Activated T-cell treated with anti-CD3 and anti-CD28 coated beads for 24 hours (primary cell): ENCODE results near the gene SCARB1.

Experiments used
- DNase-seq: peaks from one replicate; pipeline ENCODE4 v3.0.0-alpha.2; 2020; ENCODE audit warnings: low read depth

The SCARB1 gene

DNA sequence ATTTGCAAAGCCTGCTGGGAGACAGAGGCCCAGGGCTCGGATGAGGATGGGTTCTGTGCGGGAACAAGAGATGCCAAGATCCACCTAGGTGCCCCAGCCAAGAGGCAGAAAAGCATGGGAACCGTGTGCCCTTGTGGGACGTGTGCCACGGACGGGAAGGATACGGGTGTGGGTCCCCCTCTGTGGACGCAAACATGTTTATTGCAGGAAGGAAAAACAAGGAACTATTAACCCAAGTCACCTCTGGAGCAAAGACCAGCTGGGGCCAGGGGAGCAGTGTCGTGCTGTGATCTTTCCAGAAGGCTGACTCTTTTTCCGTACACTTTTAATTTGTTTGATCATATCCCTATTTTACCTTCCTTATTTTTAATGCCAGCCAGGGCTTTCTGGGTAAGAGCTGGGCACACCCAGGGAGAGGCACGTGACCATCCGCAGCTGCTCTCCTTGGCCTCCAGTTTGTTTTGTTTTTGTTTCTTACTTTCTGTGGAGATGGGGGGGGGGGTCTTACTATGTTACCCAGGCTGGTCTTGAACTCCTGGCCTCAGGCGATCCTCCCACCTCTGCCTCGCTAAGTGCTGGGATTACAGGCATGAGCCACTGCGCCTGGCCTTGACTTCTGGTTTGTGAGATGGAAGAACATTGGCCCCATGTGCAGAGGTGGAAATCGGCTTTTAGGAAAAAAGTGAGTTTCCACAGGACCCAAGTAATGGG lies 20.7 kb downstream of the SCARB1 start:
- DNase-seq, result no peak

DNA sequence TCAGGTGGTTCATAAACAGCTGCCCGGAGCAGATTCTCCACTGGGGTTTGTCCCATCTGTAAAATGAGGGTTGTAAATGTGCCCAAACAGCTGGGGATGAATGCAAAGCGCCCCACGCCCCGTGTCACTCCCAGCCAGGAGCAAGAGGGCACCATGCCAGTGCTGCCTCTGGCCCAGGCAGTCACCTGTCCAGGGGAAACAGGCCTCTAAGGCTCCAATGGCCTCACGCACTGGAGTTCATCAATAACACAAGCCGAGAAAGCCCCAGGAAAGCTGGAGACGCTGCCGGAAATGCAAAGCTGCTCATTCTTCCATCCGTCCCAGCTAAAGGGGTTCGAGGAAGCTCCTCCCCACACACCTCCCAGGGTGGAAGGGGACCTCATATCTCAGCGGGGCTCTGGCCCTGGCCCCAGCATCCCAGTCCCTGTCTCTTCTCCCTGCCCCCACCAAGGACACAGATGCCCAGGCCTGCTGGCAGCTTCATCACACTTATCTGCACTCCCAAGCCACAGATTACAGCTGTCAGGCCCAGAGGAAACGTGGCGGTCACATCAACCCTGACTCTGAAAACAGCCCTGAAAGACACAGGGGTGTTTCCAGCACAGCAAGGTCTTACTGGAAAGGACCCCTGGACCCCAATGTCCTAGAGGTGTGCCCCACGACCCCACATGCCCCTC lies 21.5 kb downstream of the SCARB1 start:
- DNase-seq, result no peak

GRCh38 chr12:124841558-124841945 lies 22.1 kb downstream of the SCARB1 start:
- no peak for DNase-seq

GRCh38 chr12:124837958-124838803 lies 25.5 kb downstream of the SCARB1 start:
- DNase-seq, result no peak

DNA sequence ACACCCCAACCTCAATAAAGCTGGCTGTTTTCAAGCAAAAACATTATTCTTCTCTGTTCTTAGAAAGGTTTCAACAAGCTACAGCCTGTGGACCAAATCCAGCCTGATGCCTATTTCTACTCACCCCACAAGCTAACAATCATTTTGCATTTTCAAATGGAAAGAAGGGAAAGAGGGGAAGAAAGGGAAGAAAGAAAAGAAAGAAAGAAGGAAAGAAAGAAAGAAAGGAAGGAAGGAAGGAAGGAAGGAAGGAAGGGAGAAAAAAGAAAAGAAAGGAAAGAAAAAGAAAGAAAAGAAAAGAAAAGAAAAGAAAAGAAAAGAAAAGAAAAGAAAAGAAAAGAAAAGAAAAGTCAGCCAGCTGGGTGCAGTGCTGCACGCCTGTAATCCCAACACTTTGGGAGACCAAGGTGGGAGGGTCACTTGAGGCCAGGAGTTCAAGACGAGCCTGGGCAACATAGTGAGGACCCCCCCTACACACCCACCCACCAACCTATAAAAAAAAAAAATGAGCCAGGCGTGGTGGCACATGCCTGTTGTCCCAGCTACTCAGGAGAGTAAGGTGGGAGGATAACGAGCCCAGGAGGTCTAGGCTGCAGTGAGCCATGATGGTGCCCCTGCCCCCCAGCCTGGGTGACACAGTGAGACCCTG lies 26.3 kb downstream of the SCARB1 start:
- no peak for DNase-seq

- no peak for DNase-seq
These were observed 26.9 kb downstream of the SCARB1 start for GRCh38 chr12:124836759-124837158.

DNA sequence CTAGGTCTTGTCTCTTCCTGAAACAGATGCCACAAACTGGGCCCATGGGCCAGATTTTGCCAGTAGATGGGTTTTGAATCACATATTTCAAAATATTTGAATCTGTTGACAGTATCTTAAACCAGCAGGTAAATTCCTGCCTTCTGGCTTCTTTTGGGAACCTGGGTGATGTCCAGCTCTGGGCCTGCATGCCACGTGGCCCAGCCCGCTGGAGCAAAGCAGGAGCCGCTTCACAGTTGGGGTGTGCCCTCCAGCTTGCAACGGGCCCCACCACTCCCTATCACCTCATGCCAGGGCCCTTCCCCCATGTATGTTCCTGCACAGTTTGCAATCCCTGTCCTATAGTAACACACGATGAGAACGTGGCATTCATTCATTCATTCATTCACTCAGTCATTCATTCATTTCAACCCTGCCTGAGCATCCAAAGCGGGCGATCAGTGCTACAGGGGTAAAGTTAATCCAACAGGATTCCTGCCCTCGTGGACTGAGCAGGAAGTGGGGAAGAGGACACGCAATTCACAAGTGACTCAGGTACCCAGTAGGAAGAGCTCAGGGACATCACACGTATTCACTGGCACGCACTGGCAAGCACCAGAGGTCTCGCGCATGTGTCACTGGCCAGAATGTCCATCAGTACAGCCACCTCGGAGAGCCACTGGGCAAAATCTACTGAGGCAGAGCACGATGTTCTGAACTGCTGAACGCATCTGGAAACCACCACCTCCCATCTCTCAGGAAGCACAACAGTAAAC lies 27.8 kb downstream of the SCARB1 start:
- DNase-seq, result no peak

DNA sequence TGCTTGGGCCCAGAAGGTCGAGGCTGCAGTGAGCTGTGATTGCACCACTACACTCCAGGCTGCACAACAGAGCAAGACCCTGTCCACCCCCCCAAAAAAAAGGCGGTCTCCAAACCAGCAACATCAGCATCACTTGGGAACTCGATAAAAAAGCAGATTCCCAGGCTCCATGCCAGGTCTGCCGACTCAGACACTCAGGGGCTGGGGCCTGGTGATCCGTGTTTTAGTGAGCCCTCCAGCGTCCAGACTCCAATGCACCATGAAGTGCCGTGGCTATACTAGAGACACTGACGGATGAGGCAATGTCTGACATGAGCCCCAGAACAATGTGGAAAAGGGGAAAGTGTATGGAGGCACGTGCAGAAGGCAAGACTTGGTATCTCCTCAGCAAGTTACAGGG lies 28.8 kb downstream of the SCARB1 start:
- DNase-seq, result no peak

DNA sequence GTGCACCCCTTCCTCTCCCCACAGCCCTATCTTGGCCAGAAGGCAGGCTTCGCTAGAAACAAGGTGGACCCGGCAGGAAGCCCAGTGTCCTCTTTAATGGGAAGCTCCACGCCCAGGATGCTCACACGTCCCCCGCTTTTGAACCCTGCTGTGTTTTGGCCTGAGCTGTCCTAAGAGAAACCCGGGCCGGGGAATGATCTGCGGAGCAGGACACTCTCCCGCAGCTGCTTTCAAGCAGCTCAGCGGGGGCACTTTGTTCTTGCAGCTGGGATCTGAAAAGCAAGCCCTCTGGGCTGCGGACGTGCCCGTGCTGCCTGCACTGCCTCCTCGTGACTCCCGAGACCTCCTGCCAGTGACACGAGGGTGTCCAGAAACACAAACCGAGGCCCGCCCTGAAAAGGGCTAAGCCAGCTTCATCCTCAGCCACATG lies 30.0 kb downstream of the SCARB1 start:
- DNase-seq, result no peak

DNA sequence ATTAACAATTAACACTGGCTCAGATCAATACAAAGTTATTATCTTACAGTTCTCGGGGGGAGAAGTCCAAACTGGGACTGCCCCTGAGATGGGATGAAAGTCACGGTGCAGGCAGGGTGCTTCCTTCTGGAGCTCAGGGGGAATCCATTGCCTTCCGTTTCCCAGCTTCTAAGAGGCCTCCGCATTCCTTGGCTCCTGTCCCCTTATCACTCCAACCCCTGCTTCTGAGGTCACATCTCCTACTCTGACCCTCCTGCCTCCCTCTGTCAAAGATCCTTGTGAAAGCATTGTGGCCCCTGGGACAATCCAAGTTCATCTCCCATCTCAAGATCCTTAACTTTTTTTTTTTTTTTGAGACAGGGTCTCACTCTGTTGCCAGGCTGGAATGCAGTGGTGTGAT lies 30.8 kb downstream of the SCARB1 start:
- DNase-seq, result no peak

DNA sequence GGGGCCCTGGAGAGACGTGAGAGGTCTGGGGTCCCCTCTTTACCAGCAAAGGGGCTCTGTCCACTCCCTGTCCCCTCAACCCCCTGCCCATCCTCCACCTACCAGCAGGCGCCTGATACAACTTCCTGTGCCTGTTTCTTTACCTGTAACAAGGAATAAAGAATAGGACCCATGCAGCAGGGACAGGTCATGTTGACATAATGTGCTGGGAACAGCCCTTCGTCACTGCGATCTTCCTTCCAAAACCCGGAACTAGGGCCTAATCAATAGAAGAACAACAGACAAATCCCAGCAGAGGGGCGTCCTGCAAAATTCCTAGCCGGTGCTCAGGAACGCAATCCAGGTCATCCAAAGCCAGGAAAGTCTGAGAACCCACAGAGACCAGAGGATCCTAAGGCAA lies 32.1 kb downstream of the SCARB1 start:
- no peak for DNase-seq

DNA sequence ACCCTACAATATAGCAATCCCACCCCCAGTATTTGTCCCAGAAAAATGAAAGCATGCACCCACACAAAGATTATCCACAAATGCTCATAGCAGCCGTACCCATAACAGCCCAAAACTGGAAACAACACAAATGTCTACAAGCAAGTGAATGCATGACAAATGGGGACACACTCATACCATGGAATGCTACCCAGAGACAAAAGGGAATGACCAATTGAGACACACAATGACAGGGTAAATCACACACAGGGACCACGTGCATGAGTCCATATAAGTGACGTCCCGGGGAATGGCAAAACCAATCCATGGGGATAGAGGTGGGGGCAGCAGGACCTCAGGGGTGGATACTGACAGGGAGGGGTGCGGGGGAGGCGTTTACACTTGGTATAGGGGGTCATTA lies 33.4 kb downstream of the SCARB1 start:
- no peak for DNase-seq

- no peak for DNase-seq
These were observed 33.9 kb downstream of the SCARB1 start for GRCh38 chr12:124829708-124830304.

DNA sequence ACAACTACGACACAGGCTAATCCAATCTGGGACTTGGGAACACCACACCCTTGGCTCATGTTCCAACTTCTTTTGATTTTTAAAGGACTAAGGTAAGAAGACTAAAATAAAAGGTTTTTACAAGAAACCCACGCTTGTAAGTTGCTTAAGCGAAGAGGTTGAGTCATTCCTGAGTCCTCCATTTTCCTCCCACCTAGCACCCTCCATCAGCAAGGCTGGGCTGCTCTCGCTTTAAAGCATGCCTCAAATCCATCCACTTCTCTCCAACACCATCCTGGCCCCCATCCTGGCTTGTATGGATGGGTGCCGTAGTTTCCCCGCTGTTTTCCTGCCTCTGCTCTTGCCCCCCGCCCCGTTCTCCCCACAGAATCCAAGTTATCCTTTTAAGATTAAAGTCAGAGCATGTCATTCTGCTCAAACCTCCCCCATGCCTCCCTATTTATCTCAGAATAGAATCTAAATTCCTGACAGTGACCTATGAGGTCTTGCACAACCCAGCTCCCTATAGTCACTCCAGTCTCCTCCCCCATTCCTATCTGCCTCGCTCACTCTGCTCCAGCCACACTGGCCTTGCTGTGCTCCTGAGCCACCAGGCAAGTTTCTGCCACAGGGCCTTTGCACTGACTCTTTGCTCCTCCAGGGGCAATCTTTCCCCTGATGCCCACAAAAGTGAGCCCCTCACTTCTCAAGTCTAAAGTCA lies 34.5 kb downstream of the SCARB1 start:
- no peak for DNase-seq

GRCh38 chr12:124828264-124829007 lies 35.2 kb downstream of the SCARB1 start:
- no peak for DNase-seq

- no peak for DNase-seq
These were observed 36.0 kb downstream of the SCARB1 start for GRCh38 chr12:124827588-124828184.

DNA sequence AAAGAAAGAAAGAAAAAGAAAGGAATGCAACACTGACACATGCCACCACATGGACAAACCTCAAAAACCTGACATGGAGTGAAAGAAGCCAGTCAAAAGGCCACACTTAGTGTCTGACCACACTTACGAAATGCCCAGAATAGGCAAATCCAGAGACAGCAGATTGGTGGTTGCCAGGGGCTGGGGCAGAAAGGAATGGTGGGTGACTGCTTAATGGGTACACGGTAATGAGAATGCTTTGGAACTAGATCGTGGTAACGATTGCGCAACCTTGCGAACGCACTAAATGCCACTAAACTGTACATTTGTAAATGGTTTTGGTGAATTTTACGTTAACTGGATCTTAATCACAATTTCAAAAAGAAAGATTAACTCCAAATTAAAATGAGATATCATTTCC lies 39.5 kb downstream of the SCARB1 start:
- DNase-seq, result no peak

DNA sequence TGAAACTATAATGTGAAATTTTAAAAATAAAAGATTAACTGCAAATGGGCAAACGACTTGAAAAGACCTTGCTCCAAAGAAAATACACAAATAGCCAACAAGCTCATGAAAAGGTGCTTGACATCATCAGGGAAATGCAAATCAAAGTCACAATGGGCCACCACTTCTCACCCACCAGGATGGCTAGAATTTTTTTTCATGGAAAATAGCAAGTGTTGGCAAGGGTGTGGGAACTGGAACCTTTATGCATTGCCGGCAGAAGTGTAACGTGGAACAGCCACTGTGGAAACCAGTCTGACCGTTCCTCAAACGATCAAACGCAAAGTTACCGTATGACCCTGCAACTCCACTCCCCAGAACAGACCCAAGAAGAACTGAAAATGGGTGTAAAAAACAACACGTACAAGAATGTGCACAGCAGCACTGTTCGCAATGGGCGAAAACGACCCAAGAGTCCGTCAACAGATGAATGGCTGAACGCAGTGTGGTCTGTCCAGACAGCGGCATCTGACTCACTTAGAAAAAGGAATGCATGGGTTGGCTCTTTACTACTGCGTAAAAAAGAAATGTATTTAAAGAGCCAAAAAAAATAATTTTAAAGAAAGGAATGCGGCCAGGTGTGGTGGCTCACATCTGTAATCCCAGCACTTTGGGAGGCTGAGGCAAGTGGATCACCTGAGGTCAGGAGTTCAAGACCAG lies 40.2 kb downstream of the SCARB1 start:
- no peak for DNase-seq

DNA sequence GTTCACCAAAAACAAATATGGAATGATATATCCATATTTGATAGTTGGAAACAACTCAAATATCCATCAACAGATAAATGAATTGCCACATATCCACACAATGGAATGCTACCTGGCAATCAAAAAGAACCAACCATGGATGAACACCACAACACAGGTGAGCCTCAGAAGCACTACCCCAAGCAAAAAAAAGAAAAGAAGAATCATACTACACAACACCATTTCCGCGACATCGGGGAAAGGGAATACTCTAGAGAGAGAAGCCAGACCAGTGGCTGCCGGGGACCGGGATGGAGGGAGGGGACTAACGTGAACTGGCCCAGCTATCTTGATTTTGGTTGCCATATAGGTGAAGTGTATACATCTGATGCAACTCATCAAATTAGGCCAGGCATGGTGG lies 41.4 kb downstream of the SCARB1 start:
- no peak for DNase-seq
